Fibroblast of mammary gland (primary cell): ENCODE measurements around the gene FSTL5.

Experiments
- DNase-seq: peaks from one replicate; pipeline ENCODE4 v3.0.0-alpha.2; 2010; ENCODE audit warnings: low read depth
- H3K4me3 ChIP-seq: 2 replicates; pipeline ENCODE4 v1.5.1; 2011; ENCODE audit warnings: low read depth, mild to moderate bottlenecking, low read length, moderate library complexity; ENCODE audit not compliant: control insufficient read depth
- CTCF ChIP-seq: conservative IDR thresholded peaks from 2 replicates; pipeline ENCODE4 v1.5.1; 2011; ENCODE audit warnings: low read depth, low read length, inconsistent platforms; ENCODE audit not compliant: control insufficient read depth, insufficient read depth

FSTL5 gene

GRCh38 chr4:161604516-161605300, 559.1 kb downstream of the FSTL5 start:
- no peak for TF ChIP-seq CTCF
- H3K4me3 ChIP-seq = no peak overlapping the region
- DNase-seq = no peak

- DNase-seq = no peak
- no peak overlapping the region for H3K4me3 ChIP-seq
- TF ChIP-seq CTCF = no peak
Measured at GRCh38 chr4:161601011-161601410, 562.8 kb downstream of the FSTL5 start.

- TF ChIP-seq CTCF = no peak
- DNase-seq = no peak
- H3K4me3 ChIP-seq = no peak overlapping the region
Measured at GRCh38 chr4:161595230-161595771, 568.5 kb downstream of the FSTL5 start.

- no peak overlapping the region for H3K4me3 ChIP-seq
- no peak for TF ChIP-seq CTCF
- no peak for DNase-seq
Measured at GRCh38 chr4:161585011-161585410, 578.8 kb downstream of the FSTL5 start.

GRCh38 chr4:161583549-161583948, 580.3 kb downstream of the FSTL5 start:
- TF ChIP-seq CTCF = no peak
- no peak for DNase-seq

GRCh38 chr4:161581262-161582230, 582.3 kb downstream of the FSTL5 start:
- no peak for DNase-seq
- H3K4me3 ChIP-seq = no peak overlapping the region
- no peak for TF ChIP-seq CTCF

More at GRCh38 chr4:161583549-161583948, 580.3 kb downstream of the FSTL5 start:
- H3K4me3 ChIP-seq = no peak overlapping the region
